AG04450 (cell line): Measurements from ENCODE around the gene NIPAL3. TPM values are rescaled to one million over a fixed set of nuclear protein-coding genes. Genes with fewer than 3 reads are reported as not detected.
A peak's percentile ranks its signal among the peaks of the same experiment; 100 is the strongest.

Experiments used
- CTCF ChIA-PET: fragments of 300-600, 350-600 bp; formaldehyde crosslinking; extraction: SDS; loops from one replicate; lab custom pipeline; 2022; ENCODE audit warnings: antibody characterized with exemption, inconsistent platforms; lab: Charles Lee
- POLR2A ChIA-PET: fragments of 350-600 bp; formaldehyde crosslinking; extraction: SDS; loops from one replicate; lab custom pipeline; 2021; ENCODE audit warnings: antibody characterized with exemption, inconsistent platforms; lab: Yijun Ruan, JAX
- DNase-seq: peaks from one replicate; pipeline ENCODE4 v3.0.0-alpha.2; 2011; ENCODE audit warnings: low read depth, low spot score
- H3K27ac ChIP-seq: one replicate; pipeline ENCODE4 v1.5.1; 2012; ENCODE audit warnings: low read depth, low read length, control low read depth
- H3K27me3 ChIP-seq: one replicate; pipeline ENCODE4 v1.6.0; 2012; ENCODE audit warnings: low read length; ENCODE audit not compliant: control insufficient read depth, insufficient read depth
- H3K4me3 ChIP-seq: 2 replicates; pipeline ENCODE4 v1.5.1; 2011; ENCODE audit warnings: mild to moderate bottlenecking, low read depth, low read length, control low read depth
- H3K9me3 ChIP-seq: 2 replicates; pipeline ENCODE4 v1.5.1; 2012; ENCODE audit warnings: low read length; ENCODE audit not compliant: control insufficient read depth, insufficient read depth
- polyA plus RNA-seq: library from polyadenylated mRNA; depleted of rRNA; stranded (reverse); fragments of >200 nt; gene quantifications from 2 replicates; pipeline ENCODE4 v1.2.3, GENCODE V29; 2011
- TF ChIP-seq, protein P1 (sequence below): IDR thresholded peaks from 2 replicates; pipeline ENCODE4 v1.5.1; 2011; ENCODE audit warnings: low read depth, low read length, control low read depth, inconsistent platforms

The NIPAL3 gene
- polyA plus RNA-seq, 1 experiment = 46.5 TPM

- H3K9me3 ChIP-seq = no peaks in the 10 kb centered on the region
- no peak overlapping the region for H3K27ac ChIP-seq
- H3K27me3 ChIP-seq = no peaks in the 10 kb centered on the region
- no peak overlapping the region for H3K4me3 ChIP-seq
- ChIA-PET CTCF (no interaction called here), POLR2A (no interaction called here)
- TF ChIP-seq, protein P1, sequence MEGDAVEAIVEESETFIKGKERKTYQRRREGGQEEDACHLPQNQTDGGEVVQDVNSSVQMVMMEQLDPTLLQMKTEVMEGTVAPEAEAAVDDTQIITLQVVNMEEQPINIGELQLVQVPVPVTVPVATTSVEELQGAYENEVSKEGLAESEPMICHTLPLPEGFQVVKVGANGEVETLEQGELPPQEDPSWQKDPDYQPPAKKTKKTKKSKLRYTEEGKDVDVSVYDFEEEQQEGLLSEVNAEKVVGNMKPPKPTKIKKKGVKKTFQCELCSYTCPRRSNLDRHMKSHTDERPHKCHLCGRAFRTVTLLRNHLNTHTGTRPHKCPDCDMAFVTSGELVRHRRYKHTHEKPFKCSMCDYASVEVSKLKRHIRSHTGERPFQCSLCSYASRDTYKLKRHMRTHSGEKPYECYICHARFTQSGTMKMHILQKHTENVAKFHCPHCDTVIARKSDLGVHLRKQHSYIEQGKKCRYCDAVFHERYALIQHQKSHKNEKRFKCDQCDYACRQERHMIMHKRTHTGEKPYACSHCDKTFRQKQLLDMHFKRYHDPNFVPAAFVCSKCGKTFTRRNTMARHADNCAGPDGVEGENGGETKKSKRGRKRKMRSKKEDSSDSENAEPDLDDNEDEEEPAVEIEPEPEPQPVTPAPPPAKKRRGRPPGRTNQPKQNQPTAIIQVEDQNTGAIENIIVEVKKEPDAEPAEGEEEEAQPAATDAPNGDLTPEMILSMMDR = no peak
- DNase-seq = no peak
These were observed 35.3 kb downstream of the NIPAL3 start for GRCh38 chr1:24450857-24451397.

DNA sequence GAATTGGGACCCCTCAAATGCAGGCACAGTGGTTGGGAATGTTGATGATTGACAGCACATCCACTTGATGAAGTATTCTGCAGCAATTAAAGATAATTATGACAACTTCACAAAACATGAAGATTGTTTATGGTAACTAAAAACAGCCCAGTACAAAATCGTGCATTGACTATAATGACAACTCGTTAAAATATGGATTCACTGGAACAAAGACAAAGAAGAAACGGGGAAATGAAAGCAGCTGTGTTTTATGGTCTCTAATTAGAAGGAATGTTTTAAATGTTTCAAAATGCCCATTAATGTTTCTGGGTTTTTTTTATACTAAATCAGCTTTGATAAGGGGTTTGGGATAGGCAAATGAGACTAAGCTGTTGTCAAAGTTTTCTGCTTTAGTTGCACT lies 36.1 kb downstream of the NIPAL3 start:
- ChIA-PET CTCF (interaction anchor here (0.8 to 1.1 kb wide), 2 partner anchors 135 to 254 kb away, joined by 3 to 5 read pairs; no protein-coding TSS in a partner anchor), POLR2A (no interaction called here)
- H3K27me3 ChIP-seq = no peaks in the 10 kb centered on the region
- H3K27ac ChIP-seq = no peak overlapping the region
- TF ChIP-seq, protein P1 = no peak
- no peak overlapping the region for H3K4me3 ChIP-seq
- no peak for DNase-seq
- no peaks in the 10 kb centered on the region for H3K9me3 ChIP-seq

- no peak overlapping the region for H3K4me3 ChIP-seq
- POLR2A ChIA-PET = interaction anchor here (0.6 kb wide), 1 partner anchor 59 kb away, joined by 4 read pairs; no protein-coding TSS in a partner anchor
- DNase-seq = no peak
- CTCF ChIA-PET = interaction anchor here (1.4 kb wide), 1 partner anchor 251 kb away, joined by 5 read pairs; no protein-coding TSS in a partner anchor
- H3K27me3 ChIP-seq = no peaks in the 10 kb centered on the region
- no peak overlapping the region for H3K27ac ChIP-seq
- H3K9me3 ChIP-seq = no peaks in the 10 kb centered on the region
- TF ChIP-seq, protein P1 = no peak
These were observed 37.4 kb downstream of the NIPAL3 start for GRCh38 chr1:24452922-24453485.

DNA sequence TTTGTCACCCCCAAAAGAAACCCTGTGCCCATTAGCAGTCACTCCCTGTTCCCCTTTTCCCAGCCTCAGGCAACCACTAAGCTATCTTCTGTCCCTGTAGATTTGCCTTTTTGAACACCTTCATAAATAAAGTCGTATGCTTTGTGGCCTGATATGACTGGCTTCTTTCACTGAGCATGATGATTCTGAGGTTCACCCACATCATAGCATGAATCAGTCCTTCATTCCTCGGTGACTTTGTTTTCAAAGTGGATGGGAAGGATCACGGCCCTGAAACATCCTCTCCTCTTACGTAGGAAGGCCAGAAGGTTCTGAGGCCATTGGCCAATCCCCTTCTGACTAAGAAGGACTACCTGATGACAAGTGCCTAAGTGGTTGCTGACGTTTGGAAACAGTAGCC lies 39.1 kb downstream of the NIPAL3 start:
- CTCF ChIA-PET = interaction anchor here (0.6 kb wide), 1 partner anchor 1963 kb away, joined by 4 read pairs; no protein-coding TSS in a partner anchor

More for the DNA sequence above, 39.1 kb downstream of the NIPAL3 start:
- DNase-seq = no peak
- no peaks in the 10 kb centered on the region for H3K27me3 ChIP-seq
- POLR2A ChIA-PET = interaction anchor here (0.7 kb wide), 1 partner anchor 35 kb away, joined by 4 read pairs; no protein-coding TSS in a partner anchor
- H3K9me3 ChIP-seq = no peaks in the 10 kb centered on the region
- no peak overlapping the region for H3K4me3 ChIP-seq
- TF ChIP-seq, protein P1 = no peak
- H3K27ac ChIP-seq = peak overlapping the region; percentile 42
